Measurements from ENCODE around the gene SENP1.

- TF ChIP-seq EZH2 (IDR thresholded peaks at IDR 0.05; ENCODE audit: borderline replicate concordance, low read depth, low read length, poor library complexity, severe bottlenecking), result no peak
- no peak for TF ChIP-seq CTCF (conservative IDR thresholded peaks at IDR 0.05; ENCODE audit: low read depth, low read length)
These were observed 43.8 kb downstream of the SENP1 start for GRCh38 chr12:48061938-48062719.
